ENCODE results near the gene PAN3. TPM values are rescaled to one million over a fixed set of nuclear protein-coding genes. Genes with fewer than 3 reads are reported as not detected.

PAN3 gene
- total and polyA plus RNA-seq, 7 donors: 5.1 to 43.3 (median 39.2) TPM

GRCh38 chr13:28316836-28317235 lies 178.5 kb downstream of the PAN3 start:
- 79 to 91% methylated on average over 7 of the region's 7 CpGs for WGBS, 2 donors
- H3K4me1 ChIP-seq: peaks cover 0 to 3% (median 0%) of the 10 kb centered on the region in 4 donors
- intact Hi-C loops (cut with DNase I): no loop called here
- H3K4me3 ChIP-seq: no peak overlapping the region
- H3K9me3 ChIP-seq: no peaks in the 10 kb centered on the region
- H3K27ac ChIP-seq: no peak overlapping the region
- no peak for DNase-seq
- no peaks in the 10 kb centered on the region for H3K27me3 ChIP-seq
- TF ChIP-seq EP300 (IDR thresholded peaks at IDR 0.05): no peak
- TF ChIP-seq POLR2AphosphoS5 (IDR thresholded peaks at IDR 0.05): no peak
- no peak for TF ChIP-seq CTCF (IDR thresholded peaks at IDR 0.05)
- TF ChIP-seq POLR2A (IDR thresholded peaks at IDR 0.05): no peak
- no peaks in the 10 kb centered on the region for H3K36me3 ChIP-seq

GRCh38 chr13:28318496-28318895 lies 180.2 kb downstream of the PAN3 start:
- Histone ChIP-seq H3K4me1 (peaks cover 0 to 10% (median 4%) of the 10 kb centered on the region in 4 donors), H3K27ac (no peak overlapping the region), H3K4me3 (no peak overlapping the region), H3K27me3 (no peaks in the 10 kb centered on the region), H3K9me3 (no peaks in the 10 kb centered on the region), H3K36me3 (no peaks in the 10 kb centered on the region)
- WGBS, 2 donors: 62 to 82% methylated on average over 7 of the region's 7 CpGs
- DNase-seq: no peak
- intact Hi-C loops (cut with DNase I): no loop called here
- TF ChIP-seq EP300 (IDR thresholded peaks at IDR 0.05) (no peak), CTCF (IDR thresholded peaks at IDR 0.05) (no peak), POLR2AphosphoS5 (IDR thresholded peaks at IDR 0.05) (no peak), POLR2A (IDR thresholded peaks at IDR 0.05) (no peak)

GRCh38 chr13:28319528-28319927 lies 181.2 kb downstream of the PAN3 start:
- intact Hi-C loops (cut with DNase I): no loop called here
- DNase-seq: no peak
- H3K4me3 ChIP-seq: no peak overlapping the region
- H3K4me1 ChIP-seq: peaks cover 0 to 10% (median 4%) of the 10 kb centered on the region in 4 donors
- no peaks in the 10 kb centered on the region for H3K9me3 ChIP-seq
- no peak overlapping the region for H3K27ac ChIP-seq
- no peaks in the 10 kb centered on the region for H3K27me3 ChIP-seq
- TF ChIP-seq POLR2A (IDR thresholded peaks at IDR 0.05) (no peak), POLR2AphosphoS5 (IDR thresholded peaks at IDR 0.05) (no peak), CTCF (IDR thresholded peaks at IDR 0.05) (no peak), EP300 (IDR thresholded peaks at IDR 0.05) (no peak)
- H3K36me3 ChIP-seq: no peaks in the 10 kb centered on the region
- 87% methylated on average over 5 of the region's 5 CpGs for WGBS, 2 donors

GRCh38 chr13:28320209-28320608 lies 181.9 kb downstream of the PAN3 start:
- peaks cover 0 to 10% (median 4%) of the 10 kb centered on the region in 4 donors for H3K4me1 ChIP-seq
- DNase-seq: no peak
- H3K9me3 ChIP-seq: no peaks in the 10 kb centered on the region
- H3K36me3 ChIP-seq: no peaks in the 10 kb centered on the region
- WGBS, 2 donors: 87 to 90% methylated on average over 6 of the region's 6 CpGs
- no peaks in the 10 kb centered on the region for H3K27me3 ChIP-seq
- H3K27ac ChIP-seq: no peak overlapping the region
- no peak overlapping the region for H3K4me3 ChIP-seq
- intact Hi-C loops (cut with DNase I): loop anchor here (5.0 kb wide), 1 partner anchor 317 kb away; no protein-coding TSS in a partner anchor
- TF ChIP-seq POLR2AphosphoS5 (IDR thresholded peaks at IDR 0.05) (no peak), EP300 (IDR thresholded peaks at IDR 0.05) (no peak), POLR2A (IDR thresholded peaks at IDR 0.05) (no peak), CTCF (IDR thresholded peaks at IDR 0.05) (no peak)

Data from sigmoid colon (tissue), 7 donors.